Loucy (cell line): ENCODE measurements around the gene ZNF521.

Source experiments
- CTCF ChIP-seq: fragments of 200-600 bp; sonication (generic); conservative IDR thresholded peaks from 2 replicates; pipeline ENCODE4 v1.5.1; 2014; ENCODE audit warnings: mild to moderate bottlenecking, antibody characterized with exemption, low read length
- EZH2phosphoT487 ChIP-seq: fragments of 200-600 bp; IDR thresholded peaks from 2 replicates; pipeline ENCODE4 v1.6.1; 2018; ENCODE audit warnings: antibody characterized with exemption, mild to moderate bottlenecking, moderate library complexity, borderline replicate concordance

GRCh38 chr18:25278394-25278793, 73.6 kb downstream of the ZNF521 start:
- no peak for TF ChIP-seq CTCF
- no peak for TF ChIP-seq EZH2phosphoT487
